GM12872 (cell line): ENCODE results near the gene IL9R.

Source experiments
- CTCF ChIP-seq: IDR thresholded peaks from 3 replicates; pipeline ENCODE4 v1.5.1; 2011; ENCODE audit warnings: low read depth, mild to moderate bottlenecking, low read length, moderate library complexity; ENCODE audit not compliant: insufficient read depth

The IL9R gene

GRCh38 chrX:156000361-156000926 lies 2.9 kb downstream of the IL9R start:
- no peak for TF ChIP-seq CTCF

- no peak for TF ChIP-seq CTCF
These were observed 3.6 kb downstream of the IL9R start for GRCh38 chrX:156001001-156001666.

- TF ChIP-seq CTCF: no peak
These were observed 4.1 kb downstream of the IL9R start for GRCh38 chrX:156001667-156002021.

DNA sequence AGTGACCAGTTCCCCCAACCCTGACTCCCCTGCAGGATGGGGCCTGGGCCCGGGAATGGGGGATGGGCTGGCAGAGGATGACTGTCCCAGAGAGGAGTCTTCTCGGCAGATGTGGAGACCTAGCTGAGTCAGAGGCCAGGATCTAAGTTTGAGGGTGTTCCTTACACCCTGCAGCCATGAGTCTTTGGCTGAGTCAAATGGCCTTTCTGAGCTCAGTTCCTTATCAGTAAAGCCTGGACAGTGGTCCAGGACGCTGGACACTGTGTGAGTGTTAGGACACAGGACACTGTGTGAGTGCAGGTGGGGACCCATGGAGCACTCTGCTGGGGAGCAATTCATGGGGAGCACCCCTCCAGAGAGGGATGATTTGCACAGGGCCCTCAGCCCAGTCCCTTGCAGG lies 5.0 kb downstream of the IL9R start:
- TF ChIP-seq CTCF: no peak

DNA sequence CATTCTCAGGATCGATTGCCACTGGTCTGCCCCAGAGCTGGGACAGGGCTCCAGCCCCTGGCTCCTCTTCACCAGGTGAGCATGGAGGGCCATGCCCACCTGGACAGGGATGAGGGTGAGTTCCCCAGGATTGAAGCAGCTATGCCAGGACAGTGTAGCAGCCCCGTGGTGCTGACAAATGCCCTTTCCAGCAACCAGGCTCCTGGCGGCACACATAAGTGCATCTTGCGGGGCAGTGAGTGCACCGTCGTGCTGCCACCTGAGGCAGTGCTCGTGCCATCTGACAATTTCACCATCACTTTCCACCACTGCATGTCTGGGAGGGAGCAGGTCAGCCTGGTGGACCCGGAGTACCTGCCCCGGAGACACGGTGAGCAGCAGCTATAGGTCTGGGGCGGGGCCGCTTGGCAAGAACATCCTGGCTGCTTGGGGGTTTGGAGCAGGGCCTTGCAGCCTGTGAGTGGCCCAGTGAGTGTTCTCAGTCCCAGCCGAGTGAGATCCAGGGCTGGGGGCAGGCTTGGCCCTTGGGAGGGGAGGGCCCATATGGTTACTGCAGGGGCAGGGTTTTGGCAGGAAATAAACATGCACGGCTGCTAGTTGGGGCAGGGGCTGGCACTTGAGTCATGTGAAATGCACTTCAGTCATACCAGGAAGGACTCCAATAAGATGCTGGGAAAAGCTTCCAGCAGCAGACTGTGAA lies 6.1 kb downstream of the IL9R start:
- TF ChIP-seq CTCF: no peak

GRCh38 chrX:156004256-156004655 lies 6.8 kb downstream of the IL9R start:
- TF ChIP-seq CTCF: no peak

DNA sequence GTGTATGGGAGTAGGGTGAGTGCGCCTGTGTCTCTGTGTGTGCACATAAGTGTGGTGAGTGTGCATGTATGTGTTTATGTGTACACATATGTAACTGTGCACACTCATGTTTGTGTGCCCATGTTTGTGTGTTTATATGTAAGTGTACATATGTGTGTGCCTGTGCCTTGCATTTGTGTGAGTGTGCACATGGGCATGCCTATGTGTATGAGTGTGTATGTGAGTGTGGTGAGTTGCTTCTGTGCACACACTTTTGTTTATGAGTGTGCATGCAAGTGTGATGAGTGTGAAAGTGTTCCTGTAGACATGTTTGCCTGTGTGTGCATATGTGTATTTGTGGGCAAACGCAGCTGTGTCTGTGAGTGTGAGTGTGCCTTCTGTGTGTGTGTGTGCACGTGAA lies 7.2 kb downstream of the IL9R start:
- TF ChIP-seq CTCF: no peak
